HEK293 (cell line): ENCODE data around the gene CAPZB.
A peak's percentile ranks its signal among the peaks of the same experiment; 100 is the strongest.

Source experiments
- CTCF ChIA-PET: fragments of 350-600 bp; formaldehyde crosslinking; extraction: SDS; loops from one replicate; lab custom pipeline; 2021; ENCODE audit warnings: antibody characterized with exemption; lab: Yijun Ruan, JAX
- POLR2A ChIA-PET: fragments of 300-600 bp; formaldehyde crosslinking; extraction: SDS; loops from one replicate; lab custom pipeline; 2020; ENCODE audit warnings: antibody characterized with exemption, inconsistent platforms; lab: Yijun Ruan, JAX
- H3K27ac ChIP-seq: fragments of 200-500 bp; sonication (Bioruptor generic); 2 replicates; pipeline ENCODE4 v1.5.1; 2014; ENCODE audit warnings: low read depth, low read length, control low read depth, inconsistent platforms; ENCODE audit errors: extremely low read depth
- H3K36me3 ChIP-seq, 2 experiments: fragments of 200-500 bp in 1 of 2; sonication (Bioruptor generic) in 1 of 2; 1 replicate in 1 of 2; 2 replicates in 1 of 2; pipeline ENCODE4 v1.5.1; 2014 to 2017; ENCODE audit warnings: inconsistent platforms in 2 of 2, low read length in 2 of 2; ENCODE audit not compliant: control insufficient read depth in 2 of 2, insufficient read depth in 1 of 2
- H3K4me1 ChIP-seq: fragments of 200-500 bp; sonication (Bioruptor generic); 2 replicates; pipeline ENCODE4 v1.5.1; 2014; ENCODE audit warnings: mild to moderate bottlenecking, low read length, inconsistent platforms; ENCODE audit not compliant: control insufficient read depth, insufficient read depth
- H3K4me3 ChIP-seq: 2 replicates; pipeline ENCODE4 v1.5.1; 2011; ENCODE audit warnings: low read depth, mild to moderate bottlenecking, control low read depth, low read length, moderate library complexity
- H3K9me3 ChIP-seq: fragments of 200-500 bp; sonication (Bioruptor generic); 2 replicates; pipeline ENCODE4 v1.5.1; 2014; ENCODE audit warnings: low read depth, low read length, inconsistent platforms; ENCODE audit not compliant: control insufficient read depth, insufficient read depth
- GLIS2 ChIP-seq: fragments of 450-650 bp; formaldehyde crosslinking; IDR thresholded peaks from 2 replicates; pipeline ENCODE4 v1.5.1; 2016; ENCODE audit warnings: missing biosample characterization, missing genetic modification characterization
- HOXD13 ChIP-seq: sonication (generic); formaldehyde crosslinking; IDR thresholded peaks from 2 replicates; pipeline ENCODE4 v1.8.0; 2022; ENCODE audit warnings: missing genetic modification reagents, borderline replicate concordance
- ZIC2 ChIP-seq: fragments of 450-650 bp; formaldehyde crosslinking; IDR thresholded peaks from 2 replicates; pipeline ENCODE4 v1.5.1; 2016; ENCODE audit warnings: missing biosample characterization, missing genetic modification characterization
- ZNF274 ChIP-seq, 2 experiments: fragments of 200-500 bp in 1 of 2; fragments of 450-650 bp in 1 of 2; sonication (Bioruptor generic) in 1 of 2; formaldehyde crosslinking in 1 of 2; IDR thresholded peaks; 2 replicates each; pipeline versions ENCODE4 v1.5.1 to v1.6.1; 2014 to 2016; ENCODE audit warnings: borderline replicate concordance in 1 of 2, inconsistent platforms in 1 of 2, low read length in 1 of 2, missing biosample characterization in 1 of 2, missing genetic modification characterization in 1 of 2
- ZNF341 ChIP-seq: fragments of 450-650 bp; formaldehyde crosslinking; IDR thresholded peaks from 2 replicates; pipeline ENCODE4; 2016; ENCODE audit warnings: low read depth, missing biosample characterization, missing genetic modification characterization
- ZNF350 ChIP-seq: fragments of 450-650 bp; formaldehyde crosslinking; IDR thresholded peaks from 2 replicates; pipeline ENCODE4 v1.5.0; 2017; ENCODE audit warnings: missing biosample characterization, mild to moderate bottlenecking, missing genetic modification characterization
- ZNF501 ChIP-seq: fragments of 450-650 bp; formaldehyde crosslinking; IDR thresholded peaks from 2 replicates; pipeline ENCODE4 v1.5.1; 2016; ENCODE audit warnings: missing biosample characterization, missing genetic modification characterization
- ZNF521 ChIP-seq: fragments of 450-650 bp; formaldehyde crosslinking; IDR thresholded peaks from 2 replicates; pipeline ENCODE4 v1.5.1; 2017; ENCODE audit warnings: missing biosample characterization, mild to moderate bottlenecking, missing genetic modification characterization
- ZNF585B ChIP-seq: fragments of 450-650 bp; formaldehyde crosslinking; IDR thresholded peaks from 2 replicates; pipeline ENCODE4 v1.5.1; 2016; ENCODE audit warnings: missing biosample characterization, missing genetic modification characterization
- ZNF596 ChIP-seq: fragments of 450-650 bp; IDR thresholded peaks from 2 replicates; pipeline ENCODE4 v1.5.0; 2018; ENCODE audit warnings: missing biosample characterization, mild to moderate bottlenecking, missing genetic modification characterization, moderate library complexity
- ZNF645 ChIP-seq: fragments of 450-650 bp; formaldehyde crosslinking; IDR thresholded peaks from 2 replicates; pipeline ENCODE4; 2016; ENCODE audit warnings: missing biosample characterization, missing genetic modification characterization
- ZNF747 ChIP-seq: fragments of 450-650 bp; formaldehyde crosslinking; IDR thresholded peaks from 2 replicates; pipeline ENCODE4 v1.5.1; 2016; ENCODE audit warnings: missing biosample characterization, missing genetic modification characterization
- ZNF777 ChIP-seq: fragments of 450-650 bp; formaldehyde crosslinking; IDR thresholded peaks from 2 replicates; pipeline ENCODE4 v1.5.1; 2017; ENCODE audit warnings: missing biosample characterization, missing genetic modification characterization, borderline replicate concordance
- ZSCAN16 ChIP-seq: fragments of 450-650 bp; formaldehyde crosslinking; IDR thresholded peaks from 2 replicates; pipeline ENCODE4 v1.5.1; 2016; ENCODE audit warnings: missing biosample characterization, missing genetic modification characterization
- ZXDB ChIP-seq: fragments of 450-650 bp; formaldehyde crosslinking; IDR thresholded peaks from 2 replicates; pipeline ENCODE4 v1.5.1; 2016; ENCODE audit warnings: missing biosample characterization, missing genetic modification characterization
- TF ChIP-seq, protein P1 (sequence below): fragments of 450-650 bp; formaldehyde crosslinking; IDR thresholded peaks from 2 replicates; pipeline ENCODE4 v1.5.1; 2016; ENCODE audit warnings: missing biosample characterization, missing genetic modification characterization
- TF ChIP-seq, protein P2 (sequence below): fragments of 450-650 bp; formaldehyde crosslinking; IDR thresholded peaks from 2 replicates; pipeline ENCODE4 v1.5.1; 2016; ENCODE audit warnings: missing biosample characterization, missing genetic modification characterization
- TF ChIP-seq, protein P3 (sequence below): fragments of 450-650 bp; formaldehyde crosslinking; IDR thresholded peaks from 2 replicates; pipeline ENCODE4 v1.5.1; 2016; ENCODE audit warnings: missing biosample characterization, missing genetic modification characterization
- TF ChIP-seq, protein P4 (sequence below): fragments of 450-650 bp; formaldehyde crosslinking; IDR thresholded peaks from 2 replicates; pipeline ENCODE4 v1.5.1; 2016; ENCODE audit warnings: missing biosample characterization, missing genetic modification characterization

Gene CAPZB

DNA sequence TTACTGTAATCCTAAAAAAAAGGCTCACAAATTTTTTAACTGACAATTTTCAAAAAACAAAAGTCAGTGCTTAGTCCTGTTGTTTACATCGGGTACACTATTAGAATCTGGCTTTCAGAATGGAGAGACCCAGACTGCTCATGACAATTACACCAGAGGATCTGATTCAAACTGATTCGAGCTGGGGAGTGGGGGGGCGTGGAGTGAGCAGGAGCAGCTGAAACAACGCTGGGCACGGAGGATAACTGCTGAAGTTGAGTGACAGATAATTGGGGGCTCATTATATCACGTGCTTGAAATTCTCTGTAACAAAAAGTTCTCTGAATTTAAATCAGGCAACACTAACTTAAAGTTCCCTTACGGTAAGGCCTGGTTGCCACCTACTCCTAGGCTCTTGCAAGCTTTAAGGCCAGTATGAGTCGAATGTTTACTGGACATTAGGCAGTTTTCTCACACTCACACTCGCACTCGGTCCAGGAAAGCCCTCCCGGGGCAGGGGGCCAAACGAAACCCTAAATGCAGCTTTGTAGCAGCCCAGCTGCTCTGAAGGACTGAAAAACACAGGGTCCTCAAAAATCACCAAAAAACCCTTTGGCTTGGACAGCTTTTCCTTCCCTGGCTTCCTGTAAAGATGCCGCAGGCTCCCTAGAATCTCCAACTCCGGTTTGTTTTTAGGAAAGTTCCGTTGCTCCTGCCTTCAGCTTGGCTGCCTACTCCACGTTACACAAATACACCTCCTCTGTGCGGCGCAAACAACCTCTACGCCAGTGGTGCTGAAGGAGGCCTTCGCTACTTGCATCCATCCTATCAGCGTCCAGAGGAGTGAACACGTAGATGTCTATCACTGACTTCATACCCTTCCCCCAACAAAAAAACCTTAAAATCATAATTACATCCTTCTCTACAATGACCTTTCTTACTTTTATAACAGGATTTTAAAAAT is 42.9 kb downstream of the CAPZB start (continued):
- TF ChIP-seq ZSCAN16 = no peak
- TF ChIP-seq ZNF341 (tag by site-specific recombination) = no peak

- Histone ChIP-seq H3K4me3 (no peak overlapping the region), H3K36me3 (peaks cover 0 to 6% of the 10 kb centered on the region in 2 experiments; a peak in 1 of 3 replicates), H3K4me1 (peaks cover 25% of the 10 kb centered on the region), H3K27ac (no peak overlapping the region), H3K9me3 (no peaks in the 10 kb centered on the region)
- no peak for TF ChIP-seq ZNF274 (IDR thresholded peaks at IDR 0.05; ENCODE audit: low read length)
- no peak for TF ChIP-seq ZNF274 (tag by site-specific recombination; IDR thresholded peaks at IDR 0.05; ENCODE audit: borderline replicate concordance)
- no peak for TF ChIP-seq GLIS2 (tag by site-specific recombination)
- no peak for TF ChIP-seq ZNF645 (tag by site-specific recombination)
- TF ChIP-seq ZNF777 (tag by site-specific recombination) = no peak
- no peak for TF ChIP-seq ZNF747
- no peak for TF ChIP-seq HOXD13 (CRISPR knock-in tag)
- TF ChIP-seq ZNF596 (tag by site-specific recombination) = no peak
- TF ChIP-seq ZXDB (tag by site-specific recombination) = no peak
- no peak for TF ChIP-seq ZNF350
- CTCF ChIA-PET = interaction anchor here (0.6 to 2.0 kb wide), 11 partner anchors 13 to 229 kb away, joined by 3 to 11 read pairs (median 4); no protein-coding TSS in a partner anchor
- POLR2A ChIA-PET = interaction anchor here (1.2 to 2.2 kb wide), 2 partner anchors 44 to 156 kb away, joined by 3 to 6 read pairs; partner anchors contain the start of gene CAPZB
These were observed 44.1 kb downstream of the CAPZB start for GRCh38 chr1:19441048-19441780.

- POLR2A ChIA-PET = interaction anchor here (0.8 to 2.2 kb wide), 2 partner anchors 34 to 46 kb away, joined by 6 to 8 read pairs; partner anchors contain the start of gene CAPZB
- CTCF ChIA-PET = interaction anchor here (1.0 to 1.7 kb wide), 4 partner anchors 15 to 214 kb away, joined by 3 to 4 read pairs (median 3); no protein-coding TSS in a partner anchor
- Histone ChIP-seq H3K27ac (no peak overlapping the region), H3K9me3 (no peaks in the 10 kb centered on the region), H3K36me3 (peaks cover 0 to 8% of the 10 kb centered on the region in 2 experiments; a peak in 2 of 3 replicates), H3K4me1 (peaks cover 17% of the 10 kb centered on the region), H3K4me3 (no peak overlapping the region)
- TF ChIP-seq ZNF521 (tag by site-specific recombination) = no peak
- TF ChIP-seq, protein P1, sequence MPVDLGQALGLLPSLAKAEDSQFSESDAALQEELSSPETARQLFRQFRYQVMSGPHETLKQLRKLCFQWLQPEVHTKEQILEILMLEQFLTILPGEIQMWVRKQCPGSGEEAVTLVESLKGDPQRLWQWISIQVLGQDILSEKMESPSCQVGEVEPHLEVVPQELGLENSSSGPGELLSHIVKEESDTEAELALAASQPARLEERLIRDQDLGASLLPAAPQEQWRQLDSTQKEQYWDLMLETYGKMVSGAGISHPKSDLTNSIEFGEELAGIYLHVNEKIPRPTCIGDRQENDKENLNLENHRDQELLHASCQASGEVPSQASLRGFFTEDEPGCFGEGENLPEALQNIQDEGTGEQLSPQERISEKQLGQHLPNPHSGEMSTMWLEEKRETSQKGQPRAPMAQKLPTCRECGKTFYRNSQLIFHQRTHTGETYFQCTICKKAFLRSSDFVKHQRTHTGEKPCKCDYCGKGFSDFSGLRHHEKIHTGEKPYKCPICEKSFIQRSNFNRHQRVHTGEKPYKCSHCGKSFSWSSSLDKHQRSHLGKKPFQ (tag by site-specific recombination) = no peak
- no peak for TF ChIP-seq ZNF501 (tag by site-specific recombination)
- TF ChIP-seq ZNF585B (tag by site-specific recombination) = no peak
- peak; percentile 37 for TF ChIP-seq ZIC2 (tag by site-specific recombination)
- TF ChIP-seq, protein P2, sequence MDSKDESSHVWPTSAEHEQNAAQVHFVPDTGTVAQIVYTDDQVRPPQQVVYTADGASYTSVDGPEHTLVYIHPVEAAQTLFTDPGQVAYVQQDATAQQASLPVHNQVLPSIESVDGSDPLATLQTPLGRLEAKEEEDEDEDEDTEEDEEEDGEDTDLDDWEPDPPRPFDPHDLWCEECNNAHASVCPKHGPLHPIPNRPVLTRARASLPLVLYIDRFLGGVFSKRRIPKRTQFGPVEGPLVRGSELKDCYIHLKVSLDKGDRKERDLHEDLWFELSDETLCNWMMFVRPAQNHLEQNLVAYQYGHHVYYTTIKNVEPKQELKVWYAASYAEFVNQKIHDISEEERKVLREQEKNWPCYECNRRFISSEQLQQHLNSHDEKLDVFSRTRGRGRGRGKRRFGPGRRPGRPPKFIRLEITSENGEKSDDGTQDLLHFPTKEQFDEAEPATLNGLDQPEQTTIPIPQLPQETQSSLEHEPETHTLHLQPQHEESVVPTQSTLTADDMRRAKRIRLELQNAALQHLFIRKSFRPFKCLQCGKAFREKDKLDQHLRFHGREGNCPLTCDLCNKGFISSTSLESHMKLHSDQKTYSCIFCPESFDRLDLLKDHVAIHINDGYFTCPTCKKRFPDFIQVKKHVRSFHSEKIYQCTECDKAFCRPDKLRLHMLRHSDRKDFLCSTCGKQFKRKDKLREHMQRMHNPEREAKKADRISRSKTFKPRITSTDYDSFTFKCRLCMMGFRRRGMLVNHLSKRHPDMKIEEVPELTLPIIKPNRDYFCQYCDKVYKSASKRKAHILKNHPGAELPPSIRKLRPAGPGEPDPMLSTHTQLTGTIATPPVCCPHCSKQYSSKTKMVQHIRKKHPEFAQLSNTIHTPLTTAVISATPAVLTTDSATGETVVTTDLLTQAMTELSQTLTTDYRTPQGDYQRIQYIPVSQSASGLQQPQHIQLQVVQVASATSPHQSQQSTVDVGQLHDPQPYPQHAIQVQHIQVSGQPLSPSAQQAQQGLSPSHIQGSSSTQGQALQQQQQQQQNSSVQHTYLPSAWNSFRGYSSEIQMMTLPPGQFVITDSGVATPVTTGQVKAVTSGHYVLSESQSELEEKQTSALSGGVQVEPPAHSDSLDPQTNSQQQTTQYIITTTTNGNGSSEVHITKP (tag by site-specific recombination) = peak; percentile 61
- TF ChIP-seq, protein P3, sequence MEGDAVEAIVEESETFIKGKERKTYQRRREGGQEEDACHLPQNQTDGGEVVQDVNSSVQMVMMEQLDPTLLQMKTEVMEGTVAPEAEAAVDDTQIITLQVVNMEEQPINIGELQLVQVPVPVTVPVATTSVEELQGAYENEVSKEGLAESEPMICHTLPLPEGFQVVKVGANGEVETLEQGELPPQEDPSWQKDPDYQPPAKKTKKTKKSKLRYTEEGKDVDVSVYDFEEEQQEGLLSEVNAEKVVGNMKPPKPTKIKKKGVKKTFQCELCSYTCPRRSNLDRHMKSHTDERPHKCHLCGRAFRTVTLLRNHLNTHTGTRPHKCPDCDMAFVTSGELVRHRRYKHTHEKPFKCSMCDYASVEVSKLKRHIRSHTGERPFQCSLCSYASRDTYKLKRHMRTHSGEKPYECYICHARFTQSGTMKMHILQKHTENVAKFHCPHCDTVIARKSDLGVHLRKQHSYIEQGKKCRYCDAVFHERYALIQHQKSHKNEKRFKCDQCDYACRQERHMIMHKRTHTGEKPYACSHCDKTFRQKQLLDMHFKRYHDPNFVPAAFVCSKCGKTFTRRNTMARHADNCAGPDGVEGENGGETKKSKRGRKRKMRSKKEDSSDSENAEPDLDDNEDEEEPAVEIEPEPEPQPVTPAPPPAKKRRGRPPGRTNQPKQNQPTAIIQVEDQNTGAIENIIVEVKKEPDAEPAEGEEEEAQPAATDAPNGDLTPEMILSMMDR (tag by site-specific recombination) = peak; percentile 28; the same call in 1 of the 2 replicates
- TF ChIP-seq, protein P4, sequence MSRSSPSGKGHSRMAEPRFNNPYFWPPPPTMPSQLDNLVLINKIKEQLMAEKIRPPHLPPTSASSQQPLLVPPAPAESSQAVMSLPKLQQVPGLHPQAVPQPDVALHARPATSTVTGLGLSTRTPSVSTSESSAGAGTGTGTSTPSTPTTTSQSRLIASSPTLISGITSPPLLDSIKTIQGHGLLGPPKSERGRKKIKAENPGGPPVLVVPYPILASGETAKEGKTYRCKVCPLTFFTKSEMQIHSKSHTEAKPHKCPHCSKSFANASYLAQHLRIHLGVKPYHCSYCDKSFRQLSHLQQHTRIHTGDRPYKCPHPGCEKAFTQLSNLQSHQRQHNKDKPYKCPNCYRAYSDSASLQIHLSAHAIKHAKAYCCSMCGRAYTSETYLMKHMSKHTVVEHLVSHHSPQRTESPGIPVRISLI (tag by site-specific recombination) = no peak
These were observed 45.7 kb downstream of the CAPZB start for GRCh38 chr1:19439464-19440171.
